ENCODE data around the gene NEMF.
"Not testable (repeated sequence)": the region's sequence is repeated elsewhere in the genome, so short reads cannot be mapped to it uniquely, and the experiment has no call there.

The NEMF gene

DNA sequence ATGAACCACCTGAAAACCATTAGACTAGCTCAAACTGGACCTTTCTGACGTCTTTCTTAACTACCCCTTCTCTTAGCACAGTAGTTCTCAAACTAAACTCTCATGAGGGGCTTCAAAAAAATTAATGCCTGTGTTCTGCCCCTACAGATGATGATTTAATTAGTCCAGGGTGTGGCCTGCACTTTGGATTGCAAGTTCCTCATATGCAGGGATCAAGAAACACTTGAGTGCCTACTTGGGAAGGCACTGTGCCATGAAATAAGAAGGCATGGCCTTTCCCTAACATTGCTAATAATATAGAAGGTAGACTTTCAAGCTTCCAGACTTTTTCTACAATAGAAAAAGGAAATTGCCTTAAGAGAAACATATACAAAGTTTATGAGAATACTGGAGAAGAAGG lies 107.4 kb downstream of the NEMF start:
- DNase-seq (ENCODE audit: low read depth) = no peak

GRCh38 chr14:49735669-49736068 lies 116.9 kb downstream of the NEMF start:
- not testable (repeated sequence) for DNase-seq (ENCODE audit: low read depth)

GRCh38 chr14:49733836-49734235 lies 118.8 kb downstream of the NEMF start:
- no peak for DNase-seq (ENCODE audit: low read depth)

DNA sequence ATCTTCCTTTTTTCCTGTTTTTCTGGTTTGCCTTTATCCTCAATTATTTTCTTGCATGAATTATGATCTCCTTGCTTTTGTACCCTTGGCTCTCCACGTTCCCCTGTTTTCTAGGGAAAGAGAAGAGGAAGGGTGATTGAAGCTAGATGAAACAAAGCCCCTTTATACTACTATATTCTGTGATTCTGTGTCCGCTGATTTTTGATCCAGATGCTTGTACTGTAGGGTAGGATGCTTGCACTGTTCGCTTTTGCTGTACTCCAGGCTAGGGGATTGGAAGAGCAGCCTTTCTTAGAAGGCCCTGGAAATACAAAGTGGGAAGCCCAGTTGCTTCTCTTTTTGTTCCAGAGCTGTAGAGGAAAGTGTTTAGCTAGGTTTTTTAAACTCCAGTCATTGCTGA lies 119.7 kb downstream of the NEMF start:
- no peak for DNase-seq (ENCODE audit: low read depth)
